ENCODE data around the gene UBAP1. TPM values are rescaled to one million over a fixed set of nuclear protein-coding genes. Genes with fewer than 3 reads are reported as not detected.

The UBAP1 gene
- total RNA-seq, 2 donors from 2014 or later, result 38.3 to 72.2 TPM

GRCh38 chr9:34169125-34169524 is 9.7 kb upstream of the UBAP1 start:
- WGBS, result 89% methylated on average over 6 of the region's 6 CpGs
- intact Hi-C loops (cut with DNase I), result no loop called here
- Histone ChIP-seq H3K9me3 (no peaks in the 10 kb centered on the region), H3K27me3 (replicated peaks; ENCODE audit: insufficient read depth) (no peaks in the 10 kb centered on the region), H3K4me1 (replicated peaks) (no peaks in the 10 kb centered on the region), H3K4me3 (no peak overlapping the region), H3K27ac (no peak overlapping the region), H3K36me3 (no peaks in the 10 kb centered on the region)
- TF ChIP-seq CTCF (IDR thresholded peaks at IDR 0.05), result no peak
- TF ChIP-seq POLR2A (IDR thresholded peaks at IDR 0.05), result no peak
- no peak for TF ChIP-seq POLR2AphosphoS5 (IDR thresholded peaks at IDR 0.05)
- DNase-seq (ENCODE audit: low spot score), result no peak

- Histone ChIP-seq H3K27me3 (replicated peaks; ENCODE audit: insufficient read depth) (no peaks in the 10 kb centered on the region), H3K9me3 (no peaks in the 10 kb centered on the region), H3K4me3 (no peak overlapping the region), H3K27ac (no peak overlapping the region), H3K36me3 (no peaks in the 10 kb centered on the region), H3K4me1 (replicated peaks) (no peaks in the 10 kb centered on the region)
- intact Hi-C loops (cut with DNase I), result no loop called here
- WGBS, result 54% methylated on average over 1 of the region's 1 CpG
- TF ChIP-seq POLR2AphosphoS5 (IDR thresholded peaks at IDR 0.05), result no peak
- TF ChIP-seq CTCF (IDR thresholded peaks at IDR 0.05), result no peak
- no peak for TF ChIP-seq POLR2A (IDR thresholded peaks at IDR 0.05)
- no peak for DNase-seq (ENCODE audit: low spot score)
These were observed 8.4 kb upstream of the UBAP1 start for GRCh38 chr9:34170237-34170991.

GRCh38 chr9:34171753-34172535 is 6.9 kb upstream of the UBAP1 start:
- Histone ChIP-seq H3K36me3 (no peaks in the 10 kb centered on the region), H3K4me3 (no peak overlapping the region), H3K27me3 (replicated peaks; ENCODE audit: insufficient read depth) (no peaks in the 10 kb centered on the region), H3K4me1 (replicated peaks) (no peaks in the 10 kb centered on the region), H3K9me3 (no peaks in the 10 kb centered on the region), H3K27ac (no peak overlapping the region)
- no peak for TF ChIP-seq POLR2AphosphoS5 (IDR thresholded peaks at IDR 0.05)
- no peak for TF ChIP-seq POLR2A (IDR thresholded peaks at IDR 0.05)
- no peak for TF ChIP-seq CTCF (IDR thresholded peaks at IDR 0.05)
- 86% methylated on average over 15 of the region's 15 CpGs for WGBS
- DNase-seq (ENCODE audit: low spot score), result no peak
- intact Hi-C loops (cut with DNase I), result no loop called here

GRCh38 chr9:34176089-34176488 is 2.8 kb upstream of the UBAP1 start:
- no peak for DNase-seq (ENCODE audit: low spot score)
- Histone ChIP-seq H3K4me3 (no peak overlapping the region), H3K27me3 (replicated peaks; ENCODE audit: insufficient read depth) (no peaks in the 10 kb centered on the region), H3K27ac (no peak overlapping the region), H3K4me1 (replicated peaks) (no peaks in the 10 kb centered on the region), H3K9me3 (no peaks in the 10 kb centered on the region), H3K36me3 (no peaks in the 10 kb centered on the region)
- intact Hi-C loops (cut with DNase I), result loop anchor here (5.0 kb wide), 1 partner anchor 49 kb away; the partner anchor contains the start of gene DCAF12
- 55% methylated on average over 3 of the region's 3 CpGs for WGBS
- TF ChIP-seq POLR2AphosphoS5 (IDR thresholded peaks at IDR 0.05) (no peak), CTCF (IDR thresholded peaks at IDR 0.05) (no peak), POLR2A (IDR thresholded peaks at IDR 0.05) (no peak)

Measured in prostate gland (tissue), 2 donors.